Activated B cell treated with CpG ODN at 0.5 μM for 24 hours (primary cell): Measurements from ENCODE around the gene CLCNKB. TPM values are rescaled to one million over a fixed set of nuclear protein-coding genes. Genes with fewer than 3 reads are reported as not detected.
"Not testable (repeated sequence)": the region's sequence is repeated elsewhere in the genome, so short reads cannot be mapped to it uniquely, and the experiment has no call there.

Experiments
- ATAC-seq: fragments of 200-7000 bp; cut with Tn5 transposase; one replicate; pipeline ENCODE4 v1.10.0; 2021; ENCODE audit warnings: low read depth, mild to moderate bottlenecking, moderate library complexity
- CTCF ChIA-PET: fragments of 350-600 bp; sonication (Branson Sonifier 250); formaldehyde crosslinking; loops from one replicate; lab custom pipeline; 2021; ENCODE audit warnings: antibody characterized with exemption; lab: Charles Lee
- POLR2A ChIA-PET: fragments of 350-600 bp; sonication (Branson Sonifier 250); formaldehyde crosslinking; loops from one replicate; lab custom pipeline; 2021; ENCODE audit warnings: antibody characterized with exemption; lab: Charles Lee
- DNase-seq: peaks from one replicate; pipeline ENCODE4 v3.0.0; 2022
- H3K27ac Mint-ChIP-seq: one replicate; pipeline ENCODE4 v1.8.0; 2020; ENCODE audit warnings: mixed read lengths
- H3K27me3 Mint-ChIP-seq: one replicate; pipeline ENCODE4 v1.8.0; 2021; ENCODE audit warnings: mixed read lengths
- H3K36me3 Mint-ChIP-seq: one replicate; pipeline ENCODE4 v1.8.0; 2021; ENCODE audit warnings: low read depth, mixed read lengths
- H3K4me1 Mint-ChIP-seq: one replicate; pipeline ENCODE4 v1.8.0; 2021; ENCODE audit warnings: mixed read lengths
- H3K4me3 Mint-ChIP-seq: one replicate; pipeline ENCODE4 v1.8.0; 2020; ENCODE audit warnings: mild to moderate bottlenecking, mixed read lengths
- H3K9me3 Mint-ChIP-seq: one replicate; pipeline ENCODE4 v1.8.0; 2020; ENCODE audit warnings: mixed read lengths
- CTCF ChIP-seq: fragments of 200-600 bp; IDR thresholded peaks from one replicate; pipeline ENCODE4 v1.8.0; 2022; ENCODE audit warnings: antibody characterized with exemption, mild to moderate bottlenecking
- intact Hi-C: fragments of 100-400 bp; cut with micrococcal nuclease; formaldehyde crosslinking; loops from one replicate; pipeline ENCODE4 v1.15.1; 2024
- total RNA-seq: library from RNA; stranded (reverse); gene quantifications from 2 replicates; pipeline ENCODE4 v1.2.3, GENCODE V29; 2022

Gene CLCNKB
- total RNA-seq, 1 donor from 2014 or later, result not detected

DNA sequence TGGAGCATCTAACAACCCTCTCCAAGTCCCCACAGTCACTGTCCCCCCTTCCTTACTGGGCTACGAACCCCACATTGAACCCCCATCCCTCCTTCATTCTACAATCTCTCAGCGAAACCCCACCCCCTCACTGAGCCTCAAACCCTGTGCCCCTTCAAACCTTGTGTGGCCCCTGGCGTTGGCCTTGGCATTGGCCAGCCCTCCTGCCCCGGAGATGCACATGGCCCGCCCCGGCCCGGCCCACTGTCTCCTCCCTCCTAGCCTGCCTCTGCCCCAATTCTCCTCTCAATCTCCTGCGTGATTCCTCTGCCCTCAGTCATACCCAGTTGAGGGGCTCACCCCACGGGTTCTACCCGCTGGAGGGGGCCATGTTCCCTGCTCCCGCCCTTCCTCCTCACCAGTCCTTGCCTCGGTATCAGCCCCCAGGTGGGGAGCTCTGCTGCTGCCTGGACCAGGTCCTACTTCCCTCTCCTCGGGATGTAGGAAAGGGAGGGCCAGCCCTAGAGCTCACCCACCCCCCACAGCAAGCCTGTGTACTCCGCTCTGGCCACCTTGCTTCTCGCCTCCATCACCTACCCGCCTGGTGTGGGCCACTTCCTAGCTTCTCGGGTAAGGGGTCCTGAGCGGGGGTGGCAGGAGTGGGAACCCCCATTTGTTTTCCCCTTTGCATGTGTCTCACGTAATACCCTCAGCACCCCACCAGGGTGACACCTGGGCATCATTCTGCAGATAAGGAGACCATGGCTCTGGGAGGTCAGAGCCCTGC, 15.2 kb upstream of the CLCNKB start:
- Mint-ChIP-seq H3K27ac (no peak overlapping the region), H3K9me3 (no peaks in the 10 kb centered on the region), H3K27me3 (peaks cover 25% of the 10 kb centered on the region), H3K4me3 (no peak overlapping the region), H3K36me3 (no peaks in the 10 kb centered on the region), H3K4me1 (peaks cover 6% of the 10 kb centered on the region)
- DNase-seq (no peak), ATAC-seq (no peak)
- ChIA-PET CTCF (no interaction called here), POLR2A (no interaction called here)
- TF ChIP-seq CTCF, result no peak
- intact Hi-C loops, result no loop called here

GRCh38 chr1:16029003-16029268, 14.6 kb upstream of the CLCNKB start:
- H3K27me3 Mint-ChIP-seq, result peaks cover 25% of the 10 kb centered on the region
- CTCF ChIA-PET, intact Hi-C loops, H3K4me3 Mint-ChIP-seq, H3K4me1 Mint-ChIP-seq, POLR2A ChIA-PET, H3K9me3 Mint-ChIP-seq, H3K27ac Mint-ChIP-seq, DNase-seq, H3K36me3 Mint-ChIP-seq, ATAC-seq: not testable (repeated sequence)

DNA sequence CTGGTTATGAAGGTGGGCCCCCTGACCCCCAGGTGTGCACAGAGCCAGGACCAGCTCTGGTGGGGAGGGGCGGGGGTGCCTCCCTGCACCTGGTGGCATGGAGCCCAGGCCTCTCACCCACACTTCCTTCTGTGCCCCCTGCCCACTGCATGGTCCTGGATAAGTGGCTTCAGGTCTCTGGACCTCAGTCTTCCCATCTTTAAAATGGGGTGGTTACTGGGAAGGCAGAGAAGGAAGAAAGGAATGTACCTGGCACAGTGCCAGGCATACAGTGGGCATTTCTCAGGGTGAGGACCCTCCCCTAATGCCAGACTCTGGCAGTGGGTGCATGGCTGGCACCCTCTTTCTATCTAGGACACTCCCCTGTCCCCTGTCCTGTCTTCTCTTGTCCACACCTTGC, 14.3 kb upstream of the CLCNKB start:
- POLR2A ChIA-PET, result no interaction called here
- no peak overlapping the region for H3K27ac Mint-ChIP-seq
- no peaks in the 10 kb centered on the region for H3K9me3 Mint-ChIP-seq
- DNase-seq (no peak), ATAC-seq (no peak)
- peaks cover 25% of the 10 kb centered on the region for H3K27me3 Mint-ChIP-seq
- H3K4me3 Mint-ChIP-seq, result no peak overlapping the region
- CTCF ChIA-PET, result no interaction called here
- no peak for TF ChIP-seq CTCF
- H3K4me1 Mint-ChIP-seq, result peaks cover 6% of the 10 kb centered on the region
- H3K36me3 Mint-ChIP-seq, result no peaks in the 10 kb centered on the region
- intact Hi-C loops, result no loop called here

DNA sequence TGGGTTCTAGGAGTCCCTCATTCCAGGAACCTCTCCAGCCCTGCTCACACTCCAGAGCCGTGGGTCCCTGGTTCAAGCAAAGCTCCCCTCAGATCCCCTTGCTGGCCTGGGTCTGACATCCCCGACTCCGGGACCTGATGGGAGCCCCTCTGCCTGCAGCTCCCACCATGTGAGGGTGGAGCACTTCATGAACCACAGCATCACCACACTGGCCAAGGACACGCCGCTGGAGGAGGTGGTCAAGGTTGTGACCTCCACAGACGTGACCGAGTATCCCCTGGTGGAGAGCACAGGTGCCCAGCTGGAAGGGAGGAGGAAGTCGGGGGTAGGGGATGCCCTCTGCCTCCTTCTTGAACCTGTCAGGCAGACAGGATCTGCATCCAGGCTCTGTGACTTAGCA, 12.0 kb upstream of the CLCNKB start:
- intact Hi-C loops, result no loop called here
- POLR2A ChIA-PET, result interaction anchor here (0.9 kb wide), 1 partner anchor 55 kb away, joined by 3 read pairs; no protein-coding TSS in a partner anchor
- ATAC-seq, result no peak

GRCh38 chr1:16032388-16033102, 11.0 kb upstream of the CLCNKB start:
- intact Hi-C loops, result loop anchor here (1.0 kb wide), 4 partner anchors 23 to 240 kb away; no protein-coding TSS in a partner anchor
- DNase-seq, result peak; percentile 50
- Mint-ChIP-seq H3K27ac (no peak overlapping the region), H3K4me1 (peaks cover 2% of the 10 kb centered on the region), H3K9me3 (no peaks in the 10 kb centered on the region), H3K27me3 (peaks cover 28% of the 10 kb centered on the region), H3K4me3 (no peak overlapping the region), H3K36me3 (no peaks in the 10 kb centered on the region)
- ATAC-seq, result peak; percentile 100
- ChIA-PET CTCF (interaction anchor here (0.8 kb wide), 1 partner anchor 217 kb away, joined by 3 read pairs; no protein-coding TSS in a partner anchor), POLR2A (no interaction called here)
- TF ChIP-seq CTCF, result no peak

More for the DNA sequence above, 12.0 kb upstream of the CLCNKB start:
- no peak for DNase-seq
- Mint-ChIP-seq H3K4me3 (no peak overlapping the region), H3K27me3 (peaks cover 23% of the 10 kb centered on the region), H3K9me3 (no peaks in the 10 kb centered on the region), H3K4me1 (peaks cover 6% of the 10 kb centered on the region), H3K36me3 (no peaks in the 10 kb centered on the region), H3K27ac (no peak overlapping the region)
- CTCF ChIA-PET, result interaction anchor here (0.9 kb wide), 1 partner anchor 214 kb away, joined by 3 read pairs; no protein-coding TSS in a partner anchor
- TF ChIP-seq CTCF, result no peak

- peaks cover 27% of the 10 kb centered on the region for H3K27me3 Mint-ChIP-seq
- DNase-seq, H3K4me1 Mint-ChIP-seq, POLR2A ChIA-PET, H3K27ac Mint-ChIP-seq, H3K4me3 Mint-ChIP-seq, H3K36me3 Mint-ChIP-seq, ATAC-seq, H3K9me3 Mint-ChIP-seq: not testable (repeated sequence)
- CTCF ChIA-PET, result interaction anchor here (0.8 kb wide), 1 partner anchor 218 kb away, joined by 3 read pairs; no protein-coding TSS in a partner anchor
- intact Hi-C loops, result loop anchor here (1.0 kb wide), 4 partner anchors 24 to 241 kb away; no protein-coding TSS in a partner anchor
These were observed 10.4 kb upstream of the CLCNKB start for GRCh38 chr1:16033103-16033632.

- H3K4me1 Mint-ChIP-seq, CTCF ChIA-PET, ATAC-seq, H3K4me3 Mint-ChIP-seq, POLR2A ChIA-PET, intact Hi-C loops, H3K9me3 Mint-ChIP-seq, H3K27ac Mint-ChIP-seq, H3K36me3 Mint-ChIP-seq, DNase-seq: not testable (repeated sequence)
- H3K27me3 Mint-ChIP-seq, result peaks cover 19% of the 10 kb centered on the region
These were observed 7.1 kb upstream of the CLCNKB start for GRCh38 chr1:16036461-16036860.
